PC-3 (cell line): Measurements from ENCODE around the gene MYO10. TPM values are rescaled to one million over a fixed set of nuclear protein-coding genes. Genes with fewer than 3 reads are reported as not detected.

Source experiments
- ATAC-seq: fragments of 200-7000 bp; cut with Tn5 transposase; 2 replicates; pipeline ENCODE4 v1.9.1; 2020; ENCODE audit warnings: mild to moderate bottlenecking, moderate library complexity
- BruUV-seq: library from RNA; stranded (reverse); fragments of 400-500 nt; replicated peaks from 2 replicates; lab custom pipeline; 2021; lab: Mats Ljungman, UMichigan
- CTCF ChIA-PET: fragments of 300-600 bp; sonication (Branson Sonifier 250); formaldehyde crosslinking; loops from one replicate; lab custom pipeline; 2022; ENCODE audit warnings: antibody characterized with exemption; lab: Charles Lee
- POLR2A ChIA-PET: fragments of 300-600 bp; sonication (Branson Sonifier 250); formaldehyde crosslinking; loops from one replicate; lab custom pipeline; 2022; ENCODE audit warnings: antibody characterized with exemption; ENCODE audit not compliant: unreplicated experiment; lab: Charles Lee
- DNase-seq: peaks from one replicate; pipeline ENCODE4 v3.0.0-alpha.2; 2015
- H2AFZ ChIP-seq: fragments of 300-600 bp; sonication (generic); 2 replicates; pipeline ENCODE4 v1.6.0; 2016; ENCODE audit warnings: antibody characterized with exemption, low read length
- H3F3A ChIP-seq: fragments of 300-600 bp; sonication (generic); one replicate; pipeline ENCODE4 v1.6.0; 2017; ENCODE audit warnings: antibody characterized with exemption, low read length, control low read depth, mild to moderate bottlenecking; ENCODE audit not compliant: unreplicated experiment
- H3K27ac ChIP-seq: fragments of 300-600 bp; sonication (generic); 2 replicates; pipeline ENCODE4 v1.5.1; 2016; ENCODE audit warnings: mild to moderate bottlenecking, low read length
- H3K27me3 ChIP-seq: fragments of 300-600 bp; sonication (generic); 2 replicates; pipeline ENCODE4 v1.6.1; 2016; ENCODE audit warnings: low read length, mixed read lengths
- H3K36me3 ChIP-seq: fragments of 300-600 bp; sonication (generic); 2 replicates; pipeline ENCODE4 v1.6.1; 2016; ENCODE audit warnings: low read depth, mixed run types, low read length, mixed read lengths
- H3K4me1 ChIP-seq: fragments of 300-600 bp; sonication (generic); 2 replicates; pipeline ENCODE4 v1.5.1; 2016; ENCODE audit warnings: low read length; ENCODE audit not compliant: insufficient read depth
- H3K4me2 ChIP-seq: fragments of 300-600 bp; sonication (generic); 2 replicates; pipeline ENCODE4 v1.6.0; 2016; ENCODE audit warnings: low read length
- H3K4me3 ChIP-seq: fragments of 300-600 bp; sonication (generic); 2 replicates; pipeline ENCODE4 v1.5.1; 2016; ENCODE audit warnings: mild to moderate bottlenecking, low read length, mixed read lengths
- H3K79me2 ChIP-seq: fragments of 300-600 bp; sonication (generic); 2 replicates; pipeline ENCODE4 v1.6.1; 2017; ENCODE audit warnings: low read length, mixed read lengths
- H3K9ac ChIP-seq: fragments of 300-600 bp; sonication (generic); 2 replicates; pipeline ENCODE4 v1.6.0; 2016; ENCODE audit warnings: mild to moderate bottlenecking, low read length
- H3K9me2 ChIP-seq: fragments of 300-600 bp; sonication (generic); replicated peaks from 2 replicates; pipeline ENCODE4 v1.6.1; 2016; ENCODE audit warnings: mixed run types, low read length, mixed read lengths
- H3K9me3 ChIP-seq: fragments of 300-600 bp; sonication (generic); 2 replicates; pipeline ENCODE4 v1.6.1; 2016; ENCODE audit warnings: low read length, mixed read lengths
- H4K20me1 ChIP-seq: fragments of 300-600 bp; sonication (generic); 2 replicates; pipeline ENCODE4 v1.6.1; 2016; ENCODE audit warnings: low read length, mixed read lengths
- EZH2 ChIP-seq: fragments of 300-600 bp; sonication (generic); IDR thresholded peaks from one replicate; pipeline ENCODE4 v1.6.1; 2017; ENCODE audit warnings: antibody characterized with exemption, mild to moderate bottlenecking, low read length; ENCODE audit not compliant: unreplicated experiment
- EZH2phosphoT487 ChIP-seq: fragments of 300-600 bp; sonication (generic); IDR thresholded peaks from 2 replicates; pipeline ENCODE4 v1.6.1; 2018; ENCODE audit warnings: mild to moderate bottlenecking, antibody characterized with exemption, low read length, borderline replicate concordance
- intact Hi-C: fragments of 100-400 bp; cut with micrococcal nuclease; formaldehyde crosslinking; loops from 2 replicates; pipeline ENCODE4 v1.9.0; 2023
- total RNA-seq: library from RNA; depleted of rRNA; stranded (reverse); fragments of >200 nt; gene quantifications from 2 replicates; pipeline ENCODE4 v1.2.3, GENCODE V29; 2014
- TF ChIP-seq, protein P1 (sequence below): fragments of 300-600 bp; sonication (generic); conservative IDR thresholded peaks from 2 replicates; pipeline ENCODE4 v1.5.1; 2017; ENCODE audit warnings: antibody characterized with exemption, low read depth, mild to moderate bottlenecking, low read length

MYO10 gene
- total RNA-seq, 1 experiment from 2014 or later: 52.3 TPM

DNA sequence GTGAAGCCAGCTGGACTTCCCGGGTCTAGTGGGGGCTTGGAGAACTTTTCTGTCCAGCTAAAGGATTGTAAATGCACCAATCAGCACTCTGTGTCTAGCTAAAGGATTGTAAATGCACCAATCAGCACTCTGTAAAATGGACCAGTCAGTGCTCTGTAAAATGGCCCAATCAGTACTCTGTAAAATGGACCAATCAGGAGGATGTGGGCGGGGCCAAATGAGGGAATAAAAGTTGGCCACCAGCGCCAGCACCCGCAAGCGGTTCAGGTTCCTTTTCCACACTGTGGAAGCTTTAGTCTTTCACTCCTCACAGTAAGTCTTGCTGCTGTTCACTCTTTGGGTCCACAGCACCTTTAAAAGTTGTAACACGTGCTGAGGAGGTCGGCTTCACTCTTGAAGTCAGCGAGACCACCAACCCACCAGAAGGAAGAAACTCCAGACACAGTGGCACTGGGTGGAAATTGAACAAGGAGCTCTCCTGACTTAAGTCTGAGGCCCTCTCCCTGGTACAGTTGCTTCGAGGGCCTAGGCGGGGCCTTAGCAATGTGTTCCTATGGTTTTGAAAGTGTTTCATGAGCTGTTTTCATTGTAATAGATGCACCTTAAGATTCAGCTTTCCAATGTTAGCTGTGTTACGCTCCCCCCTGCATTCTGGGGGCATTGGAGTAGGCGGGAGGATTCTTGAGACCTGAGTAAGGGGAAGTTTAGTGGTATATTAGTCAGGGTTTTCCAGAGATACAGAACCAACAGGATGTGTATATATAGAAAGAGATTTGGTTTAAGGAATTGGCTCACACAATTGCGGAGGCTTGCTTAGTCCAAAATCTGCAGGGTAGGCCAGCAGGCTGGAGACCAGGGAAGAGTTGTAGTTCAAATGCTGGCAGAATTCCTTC, 21.5 kb upstream of the MYO10 start:
- Histone ChIP-seq H3K9me2 (no peaks in the 10 kb centered on the region), H3K36me3 (no peaks in the 10 kb centered on the region), H3K4me3 (no peak overlapping the region), H3K4me2 (peak overlapping the region; percentile 52), H3K9me3 (no peaks in the 10 kb centered on the region), H3K27ac (peak overlapping the region; percentile 84), H2AFZ (peak overlapping the region; percentile 63), H3K4me1 (peaks cover 26% of the 10 kb centered on the region), H3K9ac (peak overlapping the region; percentile 48), H3K27me3 (no peaks in the 10 kb centered on the region), H4K20me1 (no peaks in the 10 kb centered on the region), H3F3A (peaks cover 8% of the 10 kb centered on the region), H3K79me2 (no peaks in the 10 kb centered on the region)
- peak; percentile 100 for DNase-seq
- intact Hi-C loops: loop anchor here (5.0 kb wide), 1 partner anchor 170 kb away; no protein-coding TSS in a partner anchor
- peak; percentile 97 for ATAC-seq
- no TSS peak for BruUV-seq
- ChIA-PET POLR2A (interaction anchor here (0.5 kb wide), 1 partner anchor 94 kb away, joined by 3 read pairs; no protein-coding TSS in a partner anchor), CTCF (interaction anchor here (1.1 kb wide), 1 partner anchor 175 kb away, joined by 6 read pairs; no protein-coding TSS in a partner anchor)
- TF ChIP-seq, protein P1, sequence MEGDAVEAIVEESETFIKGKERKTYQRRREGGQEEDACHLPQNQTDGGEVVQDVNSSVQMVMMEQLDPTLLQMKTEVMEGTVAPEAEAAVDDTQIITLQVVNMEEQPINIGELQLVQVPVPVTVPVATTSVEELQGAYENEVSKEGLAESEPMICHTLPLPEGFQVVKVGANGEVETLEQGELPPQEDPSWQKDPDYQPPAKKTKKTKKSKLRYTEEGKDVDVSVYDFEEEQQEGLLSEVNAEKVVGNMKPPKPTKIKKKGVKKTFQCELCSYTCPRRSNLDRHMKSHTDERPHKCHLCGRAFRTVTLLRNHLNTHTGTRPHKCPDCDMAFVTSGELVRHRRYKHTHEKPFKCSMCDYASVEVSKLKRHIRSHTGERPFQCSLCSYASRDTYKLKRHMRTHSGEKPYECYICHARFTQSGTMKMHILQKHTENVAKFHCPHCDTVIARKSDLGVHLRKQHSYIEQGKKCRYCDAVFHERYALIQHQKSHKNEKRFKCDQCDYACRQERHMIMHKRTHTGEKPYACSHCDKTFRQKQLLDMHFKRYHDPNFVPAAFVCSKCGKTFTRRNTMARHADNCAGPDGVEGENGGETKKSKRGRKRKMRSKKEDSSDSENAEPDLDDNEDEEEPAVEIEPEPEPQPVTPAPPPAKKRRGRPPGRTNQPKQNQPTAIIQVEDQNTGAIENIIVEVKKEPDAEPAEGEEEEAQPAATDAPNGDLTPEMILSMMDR: no peak
- TF ChIP-seq EZH2phosphoT487 (no peak), EZH2 (no peak)

DNA sequence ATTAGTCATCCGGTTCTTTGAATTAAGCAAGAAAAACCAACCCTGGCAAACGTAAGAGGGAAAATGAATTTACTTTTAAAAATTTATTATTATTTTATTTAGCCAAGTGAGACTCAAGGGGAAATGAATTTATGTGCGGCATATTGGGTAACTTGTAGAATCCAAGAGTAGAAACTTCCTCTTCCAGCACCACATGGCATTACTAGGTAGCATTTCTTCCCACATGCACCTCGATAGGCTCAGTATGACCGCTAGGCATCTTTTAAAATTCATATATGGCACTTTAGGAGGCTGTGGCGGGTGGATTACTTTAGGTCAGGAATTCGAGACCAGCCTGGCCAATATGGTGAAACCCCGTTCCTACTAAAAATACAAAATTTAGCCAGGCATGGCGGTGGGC, 17.6 kb upstream of the MYO10 start:
- H3K9me3 ChIP-seq: no peaks in the 10 kb centered on the region
- no TSS peak for BruUV-seq
- ChIA-PET CTCF (no interaction called here), POLR2A (no interaction called here)
- TF ChIP-seq EZH2phosphoT487 (no peak), EZH2 (no peak)
- TF ChIP-seq, protein P1: no peak
- no peaks in the 10 kb centered on the region for H3K9me2 ChIP-seq
- H3F3A ChIP-seq: peaks cover 8% of the 10 kb centered on the region
- H3K9ac ChIP-seq: no peak overlapping the region
- H4K20me1 ChIP-seq: no peaks in the 10 kb centered on the region
- H3K27me3 ChIP-seq: no peaks in the 10 kb centered on the region
- ATAC-seq (no peak), DNase-seq (no peak)
- H3K27ac ChIP-seq: 0 out of 2 replicates have a peak overlapping the region, but pooled peaks have one; percentile 14
- no peak overlapping the region for H3K4me2 ChIP-seq
- H3K4me3 ChIP-seq: no peak overlapping the region
- peaks cover 22% of the 10 kb centered on the region for H3K4me1 ChIP-seq
- no peaks in the 10 kb centered on the region for H3K36me3 ChIP-seq
- no peaks in the 10 kb centered on the region for H3K79me2 ChIP-seq
- H2AFZ ChIP-seq: no peak overlapping the region
- intact Hi-C loops: no loop called here
